Epidermal melanocyte (primary cell): Measurements from ENCODE around the gene GALNT16.

Source experiments
- DNase-seq: peaks from one replicate; pipeline ENCODE4 v3.0.0; 2011; ENCODE audit warnings: low spot score; ENCODE audit not compliant: insufficient read length

The GALNT16 gene

GRCh38 chr14:69335371-69335771, 75.4 kb downstream of the GALNT16 start:
- no peak for DNase-seq

- DNase-seq = no peak
These were observed 78.0 kb downstream of the GALNT16 start for GRCh38 chr14:69337984-69338383.

GRCh38 chr14:69339426-69339825, 79.5 kb downstream of the GALNT16 start:
- no peak for DNase-seq

- DNase-seq = no peak
These were observed 83.1 kb downstream of the GALNT16 start for GRCh38 chr14:69342928-69343525.

GRCh38 chr14:69344171-69344570, 84.2 kb downstream of the GALNT16 start:
- DNase-seq = no peak

DNA sequence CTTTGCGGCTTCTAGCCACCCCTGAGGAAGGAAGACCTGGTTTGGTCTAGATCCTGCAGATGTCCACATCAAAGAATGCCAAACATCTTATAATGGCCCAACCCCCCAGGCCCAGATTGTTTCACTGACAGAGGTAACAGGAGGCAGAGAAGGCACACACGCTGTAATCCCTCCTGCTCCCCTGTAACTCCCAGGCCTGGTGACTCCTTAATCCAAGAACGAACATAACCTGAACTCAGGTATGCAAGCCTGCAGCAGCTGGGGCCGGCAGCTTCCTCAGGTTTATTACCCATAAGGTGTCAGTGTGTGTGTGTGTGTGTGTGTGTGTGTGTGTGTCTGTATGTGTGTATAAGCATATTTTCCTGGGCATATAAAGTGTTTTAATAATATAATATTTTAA, 85.4 kb downstream of the GALNT16 start:
- no peak for DNase-seq

DNA sequence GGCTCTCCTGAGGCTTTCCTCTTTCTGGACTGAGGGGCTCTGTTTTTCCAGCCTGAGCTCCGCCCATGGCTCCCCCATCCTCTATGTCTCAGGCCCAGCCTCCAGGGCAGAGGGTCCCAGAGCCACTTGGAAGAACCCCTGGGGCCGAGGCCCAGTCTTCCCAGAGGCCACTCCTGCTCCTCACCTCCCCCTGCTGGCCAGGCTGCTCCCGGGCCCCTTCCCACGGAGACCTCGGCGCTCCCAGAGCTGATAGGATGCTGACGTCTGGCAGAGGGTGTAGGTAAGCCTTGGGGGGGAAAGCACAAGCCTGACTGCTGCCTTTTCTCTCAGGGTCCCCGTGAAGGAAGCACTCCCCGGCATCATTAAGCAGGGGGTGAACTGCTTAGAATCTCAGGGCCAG, 86.8 kb downstream of the GALNT16 start:
- DNase-seq = no peak

DNA sequence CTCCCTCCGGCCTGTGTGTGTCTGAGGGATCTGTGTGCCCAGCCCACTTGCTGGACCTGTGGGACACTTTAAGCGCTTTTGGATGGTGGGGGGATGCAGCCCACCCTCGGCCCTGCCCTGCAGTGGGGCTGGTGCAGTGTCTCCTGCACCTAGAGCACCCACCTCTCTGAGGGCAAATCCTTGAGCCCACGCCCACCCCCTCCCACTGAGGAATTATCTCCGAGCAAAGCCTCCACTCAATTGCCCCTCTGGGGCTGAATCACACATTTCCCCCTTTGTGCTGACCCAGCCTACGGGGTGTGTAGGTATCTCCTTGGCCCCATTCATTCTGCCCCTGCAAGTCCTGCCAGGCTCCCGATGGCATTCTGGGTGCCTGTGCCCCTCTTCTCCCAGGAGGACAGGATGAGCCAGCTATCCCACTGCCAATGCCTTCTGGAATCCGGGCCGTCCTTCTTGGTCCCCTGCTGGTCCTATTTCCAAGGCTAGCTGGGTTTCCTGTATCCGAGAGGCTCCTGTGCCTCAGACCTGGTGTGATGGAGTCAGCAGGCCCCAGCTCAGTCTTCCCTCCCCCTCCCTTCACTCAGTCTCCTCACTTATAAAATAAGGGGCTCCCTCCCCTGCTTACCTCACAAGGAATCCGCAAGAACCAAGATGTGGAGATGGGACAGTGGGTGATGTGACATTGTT, 89.3 kb downstream of the GALNT16 start:
- DNase-seq = no peak

DNA sequence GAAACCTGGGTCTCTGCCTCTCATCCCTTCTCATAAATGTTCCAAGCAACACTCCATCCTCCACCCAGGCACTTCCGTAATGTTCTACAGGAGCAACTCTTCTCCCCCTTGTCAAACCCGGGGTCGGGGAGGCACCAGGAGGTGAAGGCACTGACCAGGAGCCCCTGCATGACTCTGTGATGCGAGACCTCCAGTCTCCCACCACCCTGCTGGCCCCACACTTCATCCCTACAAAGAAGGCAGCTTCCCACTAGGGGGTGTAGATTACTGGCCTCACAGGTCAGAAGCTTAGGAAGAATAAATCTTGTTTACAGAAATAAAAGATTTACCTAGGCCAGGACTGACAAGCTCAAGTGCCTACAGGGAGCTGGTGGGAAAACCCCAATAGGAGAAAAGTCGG, 90.9 kb downstream of the GALNT16 start:
- DNase-seq = no peak

DNA sequence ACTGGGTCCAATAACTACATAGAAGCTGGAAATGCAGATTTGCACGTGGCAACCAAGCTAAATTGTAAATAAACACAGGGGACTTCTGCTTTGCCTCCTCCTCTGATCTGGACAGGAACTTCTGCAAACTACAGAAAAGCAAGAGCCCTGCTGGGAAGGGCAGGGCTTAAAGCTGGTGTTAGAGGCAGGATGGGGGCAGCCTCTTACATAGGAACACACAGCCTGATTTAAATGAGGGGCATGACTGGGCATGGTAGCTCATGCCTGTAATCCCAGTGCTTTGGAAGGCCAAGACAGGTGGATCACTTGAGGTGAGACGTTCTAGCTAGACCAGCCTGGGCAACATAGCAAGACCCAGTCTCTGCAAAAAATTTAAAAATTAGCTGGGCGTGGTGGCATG, 91.4 kb downstream of the GALNT16 start:
- DNase-seq = no peak

DNA sequence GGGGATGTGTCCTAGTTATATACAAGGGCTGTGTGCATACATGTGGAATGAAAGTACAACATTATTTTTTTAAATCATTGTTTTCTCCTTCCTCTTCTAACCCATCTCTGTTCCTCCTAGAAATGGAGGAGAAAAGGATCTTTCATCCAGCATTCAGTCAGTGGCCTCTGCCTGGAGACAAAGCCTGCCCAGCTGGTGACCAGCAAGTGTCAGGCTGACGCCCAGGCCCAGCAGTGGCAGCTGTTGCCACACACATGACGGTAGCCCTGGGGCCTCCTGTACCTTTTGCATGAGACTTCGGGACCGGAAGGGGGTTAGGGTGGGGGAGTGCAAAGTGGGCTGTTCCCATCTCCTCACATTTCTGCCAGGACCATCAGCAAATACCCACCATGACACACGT, 92.0 kb downstream of the GALNT16 start:
- no peak for DNase-seq

GRCh38 chr14:69353168-69353567, 93.2 kb downstream of the GALNT16 start:
- no peak for DNase-seq

DNA sequence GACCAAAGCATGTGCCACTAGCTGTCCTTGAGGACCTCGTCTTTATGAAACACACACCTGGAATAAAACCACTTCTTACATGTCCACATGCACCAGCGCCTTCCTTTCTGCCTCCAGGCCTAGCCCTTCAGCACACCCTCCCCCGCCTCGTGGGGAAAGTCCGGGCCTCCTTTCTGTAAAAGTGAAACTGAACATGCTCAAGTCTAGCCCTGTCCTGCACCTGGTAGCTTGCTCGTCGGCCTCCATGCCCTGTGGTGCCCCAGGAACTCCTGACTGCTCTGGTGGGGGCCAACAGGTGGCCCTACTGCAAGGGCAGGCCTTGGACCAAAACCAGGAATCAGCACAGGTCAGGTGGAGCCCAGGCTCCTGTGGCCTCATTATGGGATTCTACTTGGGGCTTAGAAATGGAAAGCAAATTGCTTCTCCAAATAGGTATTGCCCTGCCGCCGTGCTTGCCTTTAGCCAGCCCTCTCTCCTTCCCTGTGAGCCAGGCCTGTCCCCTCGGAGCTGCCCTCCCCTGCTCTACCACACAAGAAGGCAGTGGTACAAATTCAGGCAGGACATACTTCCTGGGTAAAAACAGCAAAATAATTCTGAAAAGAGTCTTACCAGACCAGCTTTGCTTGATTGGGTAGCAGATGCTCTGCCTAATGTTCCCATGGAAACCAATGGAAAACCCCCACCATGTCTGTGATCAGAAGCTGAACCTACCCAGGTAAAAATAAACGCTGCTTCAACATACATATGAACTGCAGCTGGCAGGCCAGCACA, 94.6 kb downstream of the GALNT16 start:
- DNase-seq = no peak

- no peak for DNase-seq
These were observed 95.2 kb downstream of the GALNT16 start for GRCh38 chr14:69355154-69355597.

GRCh38 chr14:69355607-69356281, 95.8 kb downstream of the GALNT16 start:
- no peak for DNase-seq

DNA sequence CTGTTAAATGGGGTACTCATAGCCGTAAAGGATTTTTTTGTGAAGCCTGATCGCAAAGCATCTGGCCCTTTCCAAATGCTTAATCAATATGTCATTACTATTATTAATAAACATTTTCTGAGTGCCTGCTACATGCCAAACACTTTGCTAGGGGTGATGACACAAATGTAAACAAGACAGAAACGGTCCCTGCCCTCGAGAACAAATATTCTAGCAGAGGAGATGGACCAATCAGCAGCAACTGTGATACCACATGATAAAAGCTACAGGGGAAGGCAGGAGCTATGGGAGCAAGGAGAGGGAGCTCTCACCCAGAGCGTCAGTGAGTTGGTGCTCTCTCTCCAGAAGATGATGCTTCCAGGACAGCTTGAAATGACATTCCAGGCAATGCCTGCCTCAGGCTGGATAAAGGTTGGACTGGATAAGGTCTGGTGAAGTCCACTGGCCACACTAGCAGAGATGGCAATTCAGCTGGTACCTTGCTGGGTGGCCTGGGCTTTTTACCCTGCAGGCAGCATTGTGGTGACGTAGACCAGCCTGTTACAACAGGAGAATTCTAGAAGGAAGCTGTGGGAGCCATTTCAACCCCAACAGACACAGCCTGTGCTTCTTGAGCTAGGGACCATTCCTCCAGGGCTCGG, 97.1 kb downstream of the GALNT16 start:
- no peak for DNase-seq

- no peak for DNase-seq
These were observed 97.7 kb downstream of the GALNT16 start for GRCh38 chr14:69357544-69358200.

DNA sequence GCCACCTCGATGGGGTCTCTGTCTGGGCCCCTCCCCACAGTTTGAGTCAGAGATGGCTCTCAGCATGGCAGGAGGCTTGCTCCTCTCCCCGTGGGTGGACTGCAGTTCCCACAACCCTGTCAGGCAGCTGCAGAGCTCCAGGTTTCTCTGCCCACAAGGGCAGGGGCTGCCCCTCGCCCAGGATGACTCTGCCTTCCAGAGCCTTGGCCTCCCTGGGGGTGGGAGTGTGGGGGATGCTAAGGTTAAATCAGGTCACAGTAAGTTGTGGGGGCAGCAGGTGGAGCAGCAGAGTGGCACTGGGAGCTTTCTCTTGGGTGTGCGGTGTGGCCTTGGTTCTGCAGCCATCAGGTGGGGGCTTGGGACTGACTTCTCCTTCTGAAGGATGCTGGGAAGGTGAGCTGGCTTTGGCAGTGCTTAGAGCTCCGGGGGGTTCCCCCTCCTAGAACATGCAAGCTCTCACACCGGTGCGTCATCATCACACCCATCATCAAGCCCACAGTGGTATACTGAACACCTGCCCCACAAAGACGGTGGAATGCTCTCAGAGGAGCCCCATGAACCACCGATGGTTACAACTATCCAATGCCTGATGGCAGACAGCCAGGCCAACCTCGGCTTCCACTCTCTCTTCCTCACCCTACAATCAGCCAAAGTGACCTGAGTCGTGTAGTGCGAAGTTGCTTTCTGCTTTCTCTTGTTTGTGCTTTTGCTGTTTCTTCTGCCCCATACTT, 98.4 kb downstream of the GALNT16 start:
- DNase-seq = no peak

- DNase-seq = no peak
These were observed 99.0 kb downstream of the GALNT16 start for GRCh38 chr14:69358966-69359365.

- DNase-seq = no peak
These were observed 100.6 kb downstream of the GALNT16 start for GRCh38 chr14:69360438-69361108.
